ENCODE measurements around the gene GAPDH. TPM values are rescaled to one million over a fixed set of nuclear protein-coding genes. Genes with fewer than 3 reads are reported as not detected.

Gene GAPDH
- total RNA-seq, 1 donor from 2014 or later = 766 TPM

DNA sequence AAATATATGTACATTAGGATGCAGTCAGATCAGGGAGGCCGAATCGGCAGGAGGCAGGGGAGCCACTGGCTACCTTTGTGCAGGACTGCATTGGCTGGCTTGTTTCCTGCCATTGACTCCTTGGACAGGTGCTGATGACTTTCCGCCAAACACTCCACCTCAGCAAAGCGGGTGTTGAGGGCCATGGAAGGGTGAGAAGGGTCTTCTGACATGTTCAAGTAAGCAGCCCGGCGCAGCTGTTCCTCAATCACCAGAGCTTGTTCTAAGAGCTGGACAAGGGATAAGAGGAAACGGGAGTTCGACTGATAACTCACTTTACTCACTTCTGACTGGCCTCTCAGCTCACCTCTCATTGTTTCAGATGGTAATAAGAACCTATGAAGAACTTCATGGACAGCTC lies 38.7 kb downstream of the GAPDH start:
- Histone ChIP-seq H3K4me3 (no peak overlapping the region), H3K9me3 (no peaks in the 10 kb centered on the region), H3K4me1 (peaks cover 9% of the 10 kb centered on the region), H3K27me3 (ENCODE audit: low read depth) (no peaks in the 10 kb centered on the region), H3K27ac (no peak overlapping the region), H3K36me3 (peaks cover 91% of the 10 kb centered on the region)
- TF ChIP-seq, protein P1, sequence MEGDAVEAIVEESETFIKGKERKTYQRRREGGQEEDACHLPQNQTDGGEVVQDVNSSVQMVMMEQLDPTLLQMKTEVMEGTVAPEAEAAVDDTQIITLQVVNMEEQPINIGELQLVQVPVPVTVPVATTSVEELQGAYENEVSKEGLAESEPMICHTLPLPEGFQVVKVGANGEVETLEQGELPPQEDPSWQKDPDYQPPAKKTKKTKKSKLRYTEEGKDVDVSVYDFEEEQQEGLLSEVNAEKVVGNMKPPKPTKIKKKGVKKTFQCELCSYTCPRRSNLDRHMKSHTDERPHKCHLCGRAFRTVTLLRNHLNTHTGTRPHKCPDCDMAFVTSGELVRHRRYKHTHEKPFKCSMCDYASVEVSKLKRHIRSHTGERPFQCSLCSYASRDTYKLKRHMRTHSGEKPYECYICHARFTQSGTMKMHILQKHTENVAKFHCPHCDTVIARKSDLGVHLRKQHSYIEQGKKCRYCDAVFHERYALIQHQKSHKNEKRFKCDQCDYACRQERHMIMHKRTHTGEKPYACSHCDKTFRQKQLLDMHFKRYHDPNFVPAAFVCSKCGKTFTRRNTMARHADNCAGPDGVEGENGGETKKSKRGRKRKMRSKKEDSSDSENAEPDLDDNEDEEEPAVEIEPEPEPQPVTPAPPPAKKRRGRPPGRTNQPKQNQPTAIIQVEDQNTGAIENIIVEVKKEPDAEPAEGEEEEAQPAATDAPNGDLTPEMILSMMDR (IDR thresholded peaks at IDR 0.05) = no peak
- no peak for ATAC-seq
- no peak for DNase-seq
- intact Hi-C loops (cut with DNase I) = no loop called here

DNA sequence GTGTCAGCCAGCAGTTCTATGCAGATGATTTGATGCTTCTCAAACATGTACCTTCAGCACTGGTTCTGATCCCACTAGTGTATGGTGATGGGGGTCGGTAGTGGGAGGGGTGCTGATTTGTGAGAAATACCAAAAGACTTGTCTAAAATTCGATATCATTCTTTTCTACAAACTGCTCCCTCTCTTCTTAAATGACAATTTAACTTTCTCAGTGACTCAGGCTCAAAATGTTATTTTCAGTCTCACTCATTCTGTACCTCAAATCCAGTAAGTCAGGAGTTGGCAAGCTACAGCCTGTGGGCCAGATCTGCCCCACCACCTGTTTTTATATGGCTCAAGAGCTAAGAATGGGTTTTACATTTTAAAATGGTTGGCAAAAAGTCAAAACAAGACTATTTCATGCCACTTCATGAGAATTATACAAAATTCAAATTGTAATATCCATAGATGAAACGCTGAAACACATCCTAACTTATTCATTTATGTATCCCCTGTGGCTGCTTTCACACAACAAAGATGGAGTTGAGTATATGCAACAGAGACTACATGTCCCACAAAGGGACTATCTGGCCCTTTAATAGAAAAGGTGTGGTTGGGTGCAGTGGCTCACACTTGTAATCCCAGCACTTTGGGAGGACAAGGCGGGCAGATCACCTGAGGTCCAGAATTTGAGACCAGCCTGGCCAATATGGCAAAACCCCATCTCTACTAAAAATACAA lies 40.4 kb downstream of the GAPDH start:
- Histone ChIP-seq H3K27ac (no peak overlapping the region), H3K4me1 (no peaks in the 10 kb centered on the region), H3K27me3 (ENCODE audit: low read depth) (no peaks in the 10 kb centered on the region), H3K9me3 (no peaks in the 10 kb centered on the region), H3K36me3 (peaks cover 100% of the 10 kb centered on the region), H3K4me3 (no peak overlapping the region)
- ATAC-seq (no peak), DNase-seq (no peak)
- TF ChIP-seq, protein P1 (IDR thresholded peaks at IDR 0.05) = no peak
- intact Hi-C loops (cut with DNase I) = no loop called here

DNA sequence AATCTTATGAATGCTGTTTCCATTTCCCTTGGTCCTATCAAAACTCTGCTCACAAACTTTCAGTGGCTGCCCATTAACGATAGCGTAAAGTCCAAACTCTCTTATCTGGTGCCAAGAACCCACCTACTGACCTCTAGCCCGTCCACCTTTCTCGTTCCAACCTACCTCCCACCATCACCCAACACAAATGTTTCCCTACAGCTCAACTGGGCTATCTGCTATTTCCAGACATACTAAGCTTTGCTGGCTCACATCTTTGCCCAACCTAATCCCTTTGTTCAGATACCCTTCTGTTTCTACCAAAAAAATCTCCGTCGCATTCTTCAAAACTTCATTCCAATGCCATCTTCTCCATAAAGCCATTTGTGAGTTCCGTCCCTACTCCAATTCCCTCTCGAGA lies 41.3 kb downstream of the GAPDH start:
- Histone ChIP-seq H3K27ac (no peak overlapping the region), H3K36me3 (peaks cover 100% of the 10 kb centered on the region), H3K9me3 (no peaks in the 10 kb centered on the region), H3K27me3 (ENCODE audit: low read depth) (no peaks in the 10 kb centered on the region), H3K4me3 (no peak overlapping the region), H3K4me1 (no peaks in the 10 kb centered on the region)
- intact Hi-C loops (cut with DNase I) = no loop called here
- no peak for DNase-seq
- TF ChIP-seq, protein P1 (IDR thresholded peaks at IDR 0.05) = no peak
- ATAC-seq = no peak

DNA sequence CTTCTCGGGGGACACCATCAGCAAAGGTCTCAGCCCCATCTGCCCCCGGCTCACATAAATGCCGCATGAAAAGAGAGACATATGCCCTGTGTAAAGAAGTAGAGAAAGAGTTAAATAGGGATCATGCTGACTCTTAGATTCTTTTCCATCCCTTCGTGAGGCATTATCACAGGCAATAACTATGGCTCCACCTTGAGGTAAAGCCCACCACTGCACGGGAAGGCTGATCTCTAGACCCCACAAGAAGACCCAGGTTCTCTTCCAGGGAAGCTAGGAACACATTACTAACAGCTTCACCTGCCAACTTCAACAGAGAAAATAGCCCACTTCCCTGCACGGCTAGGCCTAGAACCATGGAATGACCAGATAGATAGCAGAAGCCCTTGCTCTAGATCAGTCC lies 47.9 kb downstream of the GAPDH start:
- Histone ChIP-seq H3K27ac (no peak overlapping the region), H3K9me3 (no peaks in the 10 kb centered on the region), H3K36me3 (peaks cover 100% of the 10 kb centered on the region), H3K4me1 (no peaks in the 10 kb centered on the region), H3K4me3 (no peak overlapping the region), H3K27me3 (ENCODE audit: low read depth) (no peaks in the 10 kb centered on the region)
- TF ChIP-seq, protein P1 (IDR thresholded peaks at IDR 0.05) = no peak
- intact Hi-C loops (cut with DNase I) = no loop called here
- DNase-seq (no peak), ATAC-seq (no peak)

DNA sequence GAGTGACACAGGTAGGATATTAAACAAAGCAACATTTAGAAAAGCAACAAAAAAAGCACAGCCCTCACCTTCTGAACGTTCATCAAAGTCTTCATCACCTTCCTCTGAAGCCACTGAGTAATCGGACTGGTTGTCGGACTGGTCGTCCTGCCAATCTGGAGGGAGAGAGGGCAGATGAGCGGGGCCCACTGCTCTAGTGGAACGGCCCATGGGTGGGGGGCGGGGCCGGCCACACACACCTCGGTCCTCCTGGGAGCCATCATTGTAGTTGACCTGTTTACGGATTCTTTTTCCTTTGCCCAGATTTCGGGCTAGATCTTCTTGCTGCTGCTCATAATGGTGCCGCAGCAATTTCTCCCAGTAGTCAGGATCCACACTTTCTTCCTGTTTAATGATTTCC lies 48.6 kb downstream of the GAPDH start:
- Histone ChIP-seq H3K4me3 (no peak overlapping the region), H3K36me3 (peaks cover 100% of the 10 kb centered on the region), H3K27me3 (ENCODE audit: low read depth) (no peaks in the 10 kb centered on the region), H3K9me3 (no peaks in the 10 kb centered on the region), H3K4me1 (no peaks in the 10 kb centered on the region), H3K27ac (no peak overlapping the region)
- intact Hi-C loops (cut with DNase I) = no loop called here
- no peak for ATAC-seq
- TF ChIP-seq, protein P1 (IDR thresholded peaks at IDR 0.05) = no peak
- DNase-seq = no peak

All from lower lobe of right lung (tissue), 2 donors.